Ammon's horn (tissue), 1 donor: ENCODE measurements around the gene DPY19L1.
"Not testable (repeated sequence)": the region's sequence is repeated elsewhere in the genome, so short reads cannot be mapped to it uniquely, and the experiment has no call there.

Experiments
- DNase-seq: peaks from one replicate; pipeline ENCODE4 v3.0.0-alpha.2; 2016; ENCODE audit warnings: low spot score

The DPY19L1 gene

DNA sequence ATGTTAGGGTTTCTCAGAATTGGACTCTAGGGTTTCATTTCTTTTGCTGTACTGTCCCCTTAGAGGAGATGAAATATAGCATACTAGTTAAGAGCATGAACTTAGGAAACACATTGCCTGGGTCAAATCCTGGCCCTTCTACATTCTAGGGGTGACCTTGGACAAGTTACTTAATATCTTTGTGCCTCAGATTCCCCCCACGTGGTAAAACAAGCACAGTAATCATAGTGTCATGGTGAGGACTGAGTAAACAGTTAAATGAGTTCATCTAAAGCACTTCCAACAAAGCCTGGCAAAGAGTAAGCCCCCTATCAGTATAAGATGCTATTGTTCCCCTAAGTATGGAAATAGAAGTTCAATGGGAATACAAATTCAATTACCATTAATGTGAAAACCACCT, 5.1 kb downstream of the DPY19L1 start:
- no peak for DNase-seq

DNA sequence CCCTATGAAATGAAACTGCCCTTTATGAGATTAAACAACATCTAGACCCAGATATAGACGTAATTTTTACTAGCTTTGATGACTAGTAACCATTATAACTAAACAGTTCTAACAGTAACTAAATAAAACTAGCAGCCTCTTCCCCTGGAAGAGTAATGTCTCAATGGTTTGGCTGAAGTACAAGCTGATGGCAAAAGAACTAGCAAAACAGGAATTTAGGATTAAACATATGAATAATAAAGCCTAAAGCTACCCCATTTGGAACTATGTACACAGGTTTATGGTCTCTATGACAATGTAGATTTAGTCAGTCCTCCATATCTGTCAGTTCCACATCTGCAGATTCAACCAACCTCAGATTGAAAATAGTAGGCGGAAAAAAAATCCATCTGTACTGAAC, 6.4 kb downstream of the DPY19L1 start:
- no peak for DNase-seq

GRCh38 chr7:35029311-35029710, 8.0 kb downstream of the DPY19L1 start:
- no peak for DNase-seq

GRCh38 chr7:35026150-35026549, 11.1 kb downstream of the DPY19L1 start:
- no peak for DNase-seq

GRCh38 chr7:35025369-35025870, 11.9 kb downstream of the DPY19L1 start:
- DNase-seq = no peak

- DNase-seq = no peak
Measured at GRCh38 chr7:35024298-35024697, 13.0 kb downstream of the DPY19L1 start.

GRCh38 chr7:35022725-35023124, 14.6 kb downstream of the DPY19L1 start:
- DNase-seq = no peak

DNA sequence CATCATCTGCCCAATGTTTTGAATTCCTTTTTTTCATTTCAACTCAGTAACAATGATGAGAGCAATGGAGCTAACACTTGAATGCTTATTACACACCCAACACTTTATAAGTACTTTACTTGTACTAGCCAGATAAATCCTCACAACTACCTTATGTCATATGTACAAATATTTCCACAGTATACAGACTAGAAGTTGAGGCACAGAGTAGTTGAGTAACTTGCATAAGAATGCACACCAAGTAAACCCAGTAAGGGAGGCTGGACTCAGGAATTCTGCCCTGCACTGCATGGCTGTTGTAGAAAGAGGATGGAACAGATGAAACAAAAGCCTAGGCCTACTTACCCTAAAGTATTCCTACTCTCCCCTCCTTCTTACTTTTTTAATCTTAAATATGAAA, 15.8 kb downstream of the DPY19L1 start:
- DNase-seq = no peak

DNA sequence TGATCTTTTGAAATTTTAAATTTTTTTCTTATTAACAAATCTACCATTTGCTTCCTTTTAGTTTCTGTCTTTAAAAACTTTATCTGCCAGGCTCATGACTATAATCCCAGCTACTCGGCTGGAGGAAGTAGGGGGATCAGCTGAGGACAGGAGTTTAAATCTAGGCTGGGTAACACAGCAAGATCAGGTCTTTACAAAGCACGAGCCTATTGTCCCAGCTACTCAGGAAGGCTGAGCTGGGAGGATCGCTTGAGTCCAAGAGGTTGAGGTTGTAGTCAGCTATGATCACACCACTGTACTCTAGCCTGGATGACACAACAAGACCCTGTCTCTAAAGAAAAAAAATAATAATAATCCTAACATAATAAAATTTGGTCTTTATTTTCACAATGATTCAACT, 17.5 kb downstream of the DPY19L1 start:
- no peak for DNase-seq

DNA sequence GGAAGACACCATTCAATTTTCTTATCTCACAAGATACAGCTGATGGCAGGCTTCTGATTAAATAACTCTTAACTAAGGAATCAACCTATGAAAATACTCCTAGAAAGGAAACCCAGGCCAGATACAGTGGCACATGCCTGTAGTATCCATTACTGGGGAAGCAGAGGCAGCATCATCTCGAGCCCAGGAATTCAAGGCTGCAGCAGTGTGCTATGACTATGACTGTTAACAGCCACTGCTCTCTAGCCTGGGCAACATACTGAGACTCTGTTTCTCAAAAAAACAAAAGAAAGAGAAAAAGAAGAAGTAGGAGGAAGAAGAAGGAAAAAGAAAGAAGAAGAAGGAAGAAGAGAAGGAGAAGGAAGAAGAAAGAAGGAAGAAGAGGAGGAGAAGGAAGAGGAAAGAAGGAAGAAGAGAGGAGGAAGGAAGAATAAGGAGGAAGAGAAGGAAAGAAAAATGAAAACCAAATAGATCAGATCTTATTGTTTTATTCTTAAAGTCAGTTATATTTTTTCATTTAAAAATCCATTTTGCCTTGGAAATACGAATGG, 18.0 kb downstream of the DPY19L1 start:
- DNase-seq = no peak

DNA sequence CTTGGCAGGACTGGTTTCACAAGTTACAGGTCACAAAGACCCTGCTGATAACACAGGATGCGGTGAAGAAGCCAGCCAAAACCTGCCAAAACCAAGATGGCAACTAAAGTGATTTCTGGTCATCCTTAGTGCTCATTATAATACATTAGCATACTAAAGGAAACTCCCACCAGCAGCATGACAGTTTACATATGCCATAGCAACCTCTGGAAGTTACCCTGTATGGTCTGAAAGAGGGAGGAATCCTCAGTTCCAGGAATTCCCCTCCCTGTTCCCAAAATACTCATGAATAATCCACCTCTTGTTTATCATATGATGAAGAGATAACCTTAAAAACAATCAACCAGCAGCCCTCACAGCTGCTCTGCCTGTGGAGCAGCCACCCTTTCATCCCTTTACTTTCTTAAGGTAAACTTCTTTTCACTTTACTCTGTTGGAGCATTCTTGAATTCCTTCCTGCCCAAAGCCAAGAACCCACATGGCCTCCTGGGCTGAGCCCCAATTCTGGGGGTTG, 21.9 kb downstream of the DPY19L1 start:
- no peak for DNase-seq

GRCh38 chr7:35012160-35012559, 25.1 kb downstream of the DPY19L1 start:
- no peak for DNase-seq

DNA sequence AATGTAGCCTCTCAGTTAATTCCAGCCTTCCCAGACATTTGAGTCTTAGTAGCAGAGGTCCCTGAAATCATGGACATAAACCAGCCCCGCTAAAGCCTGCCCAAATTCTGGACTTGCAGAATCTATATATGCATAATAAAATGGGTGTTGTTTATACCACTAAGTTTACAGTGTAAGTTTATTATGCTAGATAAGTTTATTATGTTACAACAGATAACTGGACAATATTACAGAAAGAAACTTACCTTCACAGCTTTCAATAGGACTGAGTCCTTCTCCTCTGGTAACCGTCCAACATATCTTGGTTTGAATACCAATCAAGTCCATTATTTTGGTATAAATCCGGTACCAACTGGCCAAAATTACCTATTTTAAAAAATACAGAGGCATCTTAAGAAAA, 26.2 kb downstream of the DPY19L1 start:
- no peak for DNase-seq

- DNase-seq = no peak
Measured at GRCh38 chr7:35007768-35008167, 29.5 kb downstream of the DPY19L1 start.

DNA sequence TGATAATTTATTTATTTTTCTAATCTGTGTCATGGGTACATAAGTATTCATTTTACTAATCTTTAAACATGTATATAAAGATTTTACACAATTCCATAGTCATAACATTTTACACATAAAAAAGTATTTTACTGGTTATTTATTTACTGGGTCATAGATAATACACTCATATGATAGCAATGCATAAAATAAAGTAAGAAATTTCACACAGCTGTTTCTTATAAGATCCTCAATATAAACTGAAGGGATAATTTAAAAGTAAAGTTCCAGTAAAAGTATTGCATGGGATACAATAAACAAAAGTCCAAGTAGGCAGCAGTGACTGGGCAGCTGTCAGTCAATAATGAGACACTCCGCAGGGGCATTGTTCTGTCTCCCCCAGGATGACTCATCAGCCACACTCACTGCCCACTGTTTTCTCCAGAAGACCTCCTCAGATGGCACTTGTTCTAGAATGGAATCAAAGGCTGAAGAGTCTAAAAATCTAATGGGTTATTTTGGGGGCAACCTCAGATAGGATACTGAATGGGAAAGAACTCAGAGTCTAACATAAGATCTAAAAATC, 32.7 kb downstream of the DPY19L1 start:
- DNase-seq = peak; percentile 22

DNA sequence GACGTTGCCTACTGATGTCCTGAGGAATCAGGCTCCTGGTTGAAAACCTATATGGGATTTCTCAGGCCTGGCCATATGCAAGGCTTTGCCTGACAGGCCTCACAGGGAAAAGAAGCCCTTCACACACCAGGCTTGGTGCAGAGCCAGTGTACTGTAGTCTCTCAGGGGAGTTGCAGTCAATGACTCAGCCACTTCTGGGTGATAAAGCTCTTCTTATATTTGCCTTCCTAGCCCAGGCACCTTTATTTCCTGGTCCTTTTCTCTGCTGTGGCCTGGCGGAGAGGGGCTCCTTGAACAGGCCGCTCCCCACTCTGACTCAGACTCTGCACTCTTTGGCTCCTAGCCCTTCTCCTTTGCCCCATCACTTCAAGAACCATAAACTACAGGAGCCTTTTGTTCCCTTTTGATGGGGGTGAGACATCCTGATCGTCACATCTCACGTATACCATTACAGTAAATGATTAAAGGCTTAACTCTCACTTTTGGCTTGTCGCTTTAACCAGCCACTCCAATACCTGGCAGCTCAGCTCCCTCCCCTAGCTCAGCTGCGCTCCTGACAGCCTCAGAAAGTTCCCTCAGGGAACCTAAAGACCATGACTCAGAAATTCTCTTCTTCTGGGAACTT, 33.5 kb downstream of the DPY19L1 start:
- no peak for DNase-seq

GRCh38 chr7:35003177-35003650, 34.1 kb downstream of the DPY19L1 start:
- not testable (repeated sequence) for DNase-seq

DNA sequence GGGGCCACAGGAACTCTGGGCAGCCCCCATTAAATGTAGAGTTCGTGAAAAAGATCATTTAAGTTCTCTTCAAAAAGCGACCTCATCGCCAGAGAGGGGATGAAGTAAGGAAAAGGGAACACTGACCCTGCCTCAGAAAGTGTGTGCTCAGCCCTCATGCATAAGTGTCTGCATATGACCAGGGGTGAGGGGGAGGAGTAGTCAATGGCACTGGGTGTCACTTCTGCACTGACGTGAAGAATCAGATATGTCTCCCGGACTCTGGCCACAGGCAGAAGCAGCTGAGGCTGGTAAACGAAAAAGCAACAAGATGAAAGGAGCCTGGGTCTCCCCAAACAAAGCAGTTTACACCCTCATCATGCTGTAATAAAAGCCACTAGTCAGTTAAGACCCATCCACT, 39.0 kb downstream of the DPY19L1 start:
- DNase-seq = not testable (repeated sequence)

DNA sequence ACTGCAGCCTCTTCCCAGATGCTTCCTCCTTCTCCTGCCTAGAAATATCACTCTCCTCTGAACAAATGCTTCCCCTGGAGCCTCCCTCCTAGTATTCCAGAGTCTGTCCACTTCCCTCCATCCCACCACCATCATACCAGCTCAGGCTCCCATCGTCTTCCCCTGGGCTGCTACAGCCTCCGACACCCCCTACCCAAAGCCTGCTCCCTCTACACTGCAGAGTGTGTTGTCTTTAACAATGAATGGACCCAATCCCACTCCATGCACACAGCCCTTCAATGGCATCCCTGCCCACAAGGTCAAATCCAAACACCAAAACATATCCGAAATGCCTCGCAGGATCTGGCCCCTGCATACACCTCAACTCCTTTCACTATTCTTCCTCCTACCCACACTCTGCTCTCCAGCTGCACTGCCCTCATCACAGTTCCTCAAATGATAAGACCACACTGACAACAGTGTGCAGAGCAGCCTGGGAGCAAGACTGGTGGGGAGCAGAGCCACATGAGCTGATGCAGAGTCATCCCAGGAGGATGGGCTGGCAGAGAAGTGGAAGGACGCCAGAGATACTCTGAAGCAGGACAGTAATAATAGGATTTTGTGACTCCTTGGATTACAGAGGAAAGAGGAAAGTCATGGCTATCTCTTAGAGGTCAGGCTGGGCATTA, 40.7 kb downstream of the DPY19L1 start:
- not testable (repeated sequence) for DNase-seq

- DNase-seq = no peak
Measured at GRCh38 chr7:34995757-34996156, 41.5 kb downstream of the DPY19L1 start.

DNA sequence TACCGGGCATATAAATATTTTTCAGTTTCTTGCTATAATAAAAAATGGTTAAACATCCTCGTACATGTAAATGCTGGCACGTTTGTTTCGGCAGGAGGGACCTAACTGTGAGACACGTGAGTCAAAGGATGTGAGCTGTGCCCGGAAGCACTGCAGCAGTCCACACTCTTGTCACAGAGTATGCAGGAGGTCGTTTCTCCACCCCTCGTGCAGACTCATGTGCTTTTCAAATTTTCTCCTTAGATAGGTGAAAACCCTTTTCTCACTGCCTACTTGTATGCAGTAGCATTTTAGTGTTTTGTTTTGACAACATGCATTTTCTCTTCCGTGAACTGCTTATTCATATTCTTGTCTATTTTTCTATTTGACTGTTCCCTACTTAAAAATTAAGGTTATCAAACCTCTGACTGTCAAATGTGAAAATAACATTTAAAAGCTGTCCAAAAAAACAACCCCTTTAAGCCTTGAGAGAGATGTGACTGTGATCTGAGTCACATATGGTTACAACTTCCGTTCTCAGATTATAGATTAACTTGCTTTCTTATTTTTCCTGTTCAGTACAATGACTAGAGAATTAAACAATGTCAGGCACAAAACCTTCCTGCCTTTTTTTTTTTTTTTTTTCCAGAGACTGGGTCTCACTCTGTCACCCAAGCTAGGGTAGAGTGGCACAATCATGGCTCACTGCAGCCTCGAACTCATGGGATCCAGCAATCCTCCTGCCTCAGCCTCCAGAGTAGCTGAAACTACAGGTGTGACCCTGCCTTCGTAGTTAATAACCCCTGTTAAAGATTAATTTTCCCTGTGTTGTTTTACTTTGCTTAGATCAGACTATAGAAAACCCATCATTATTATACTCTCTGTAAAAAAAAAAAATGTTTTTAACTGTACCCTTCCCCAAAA, 45.1 kb downstream of the DPY19L1 start:
- no peak for DNase-seq
